Epithelial cell of proximal tubule (primary cell): ENCODE data around the gene SLC35D3. TPM values are rescaled to one million over a fixed set of nuclear protein-coding genes. Genes with fewer than 3 reads are reported as not detected.

Experiments
- DNase-seq: peaks from one replicate; pipeline ENCODE4 v3.0.0-alpha.2; 2011; ENCODE audit warnings: low read depth
- H3K4me3 ChIP-seq: 2 replicates; pipeline ENCODE4 v1.5.1; 2011; ENCODE audit warnings: low read depth, mild to moderate bottlenecking, low read length
- total RNA-seq: library from RNA; depleted of rRNA; stranded (reverse); fragments of >200 nt; gene quantifications from 2 replicates; pipeline ENCODE4 v1.2.3, GENCODE V29; 2015
- TF ChIP-seq, protein P1 (sequence below): conservative IDR thresholded peaks from 2 replicates; pipeline ENCODE4 v1.5.1; 2012; ENCODE audit warnings: low read depth, mild to moderate bottlenecking, low read length

The SLC35D3 gene
- total RNA-seq, 1 donor from 2014 or later, result not detected

DNA sequence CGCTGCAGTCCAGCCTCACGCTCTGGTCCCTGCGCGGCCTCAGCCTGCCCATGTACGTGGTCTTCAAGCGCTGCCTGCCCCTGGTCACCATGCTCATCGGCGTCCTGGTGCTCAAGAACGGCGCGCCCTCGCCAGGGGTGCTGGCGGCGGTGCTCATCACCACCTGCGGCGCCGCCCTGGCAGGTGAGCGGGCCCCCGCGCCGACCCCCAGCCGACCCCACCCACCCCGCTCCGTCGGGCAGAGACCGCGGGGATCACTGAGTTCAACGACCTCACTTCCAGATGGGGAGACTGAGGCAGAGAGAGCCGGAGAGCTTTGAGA is 545 bp downstream of the SLC35D3 start:
- TF ChIP-seq, protein P1, sequence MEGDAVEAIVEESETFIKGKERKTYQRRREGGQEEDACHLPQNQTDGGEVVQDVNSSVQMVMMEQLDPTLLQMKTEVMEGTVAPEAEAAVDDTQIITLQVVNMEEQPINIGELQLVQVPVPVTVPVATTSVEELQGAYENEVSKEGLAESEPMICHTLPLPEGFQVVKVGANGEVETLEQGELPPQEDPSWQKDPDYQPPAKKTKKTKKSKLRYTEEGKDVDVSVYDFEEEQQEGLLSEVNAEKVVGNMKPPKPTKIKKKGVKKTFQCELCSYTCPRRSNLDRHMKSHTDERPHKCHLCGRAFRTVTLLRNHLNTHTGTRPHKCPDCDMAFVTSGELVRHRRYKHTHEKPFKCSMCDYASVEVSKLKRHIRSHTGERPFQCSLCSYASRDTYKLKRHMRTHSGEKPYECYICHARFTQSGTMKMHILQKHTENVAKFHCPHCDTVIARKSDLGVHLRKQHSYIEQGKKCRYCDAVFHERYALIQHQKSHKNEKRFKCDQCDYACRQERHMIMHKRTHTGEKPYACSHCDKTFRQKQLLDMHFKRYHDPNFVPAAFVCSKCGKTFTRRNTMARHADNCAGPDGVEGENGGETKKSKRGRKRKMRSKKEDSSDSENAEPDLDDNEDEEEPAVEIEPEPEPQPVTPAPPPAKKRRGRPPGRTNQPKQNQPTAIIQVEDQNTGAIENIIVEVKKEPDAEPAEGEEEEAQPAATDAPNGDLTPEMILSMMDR, result no peak
- no peak for DNase-seq
- H3K4me3 ChIP-seq, result peak overlapping the region; percentile 49

DNA sequence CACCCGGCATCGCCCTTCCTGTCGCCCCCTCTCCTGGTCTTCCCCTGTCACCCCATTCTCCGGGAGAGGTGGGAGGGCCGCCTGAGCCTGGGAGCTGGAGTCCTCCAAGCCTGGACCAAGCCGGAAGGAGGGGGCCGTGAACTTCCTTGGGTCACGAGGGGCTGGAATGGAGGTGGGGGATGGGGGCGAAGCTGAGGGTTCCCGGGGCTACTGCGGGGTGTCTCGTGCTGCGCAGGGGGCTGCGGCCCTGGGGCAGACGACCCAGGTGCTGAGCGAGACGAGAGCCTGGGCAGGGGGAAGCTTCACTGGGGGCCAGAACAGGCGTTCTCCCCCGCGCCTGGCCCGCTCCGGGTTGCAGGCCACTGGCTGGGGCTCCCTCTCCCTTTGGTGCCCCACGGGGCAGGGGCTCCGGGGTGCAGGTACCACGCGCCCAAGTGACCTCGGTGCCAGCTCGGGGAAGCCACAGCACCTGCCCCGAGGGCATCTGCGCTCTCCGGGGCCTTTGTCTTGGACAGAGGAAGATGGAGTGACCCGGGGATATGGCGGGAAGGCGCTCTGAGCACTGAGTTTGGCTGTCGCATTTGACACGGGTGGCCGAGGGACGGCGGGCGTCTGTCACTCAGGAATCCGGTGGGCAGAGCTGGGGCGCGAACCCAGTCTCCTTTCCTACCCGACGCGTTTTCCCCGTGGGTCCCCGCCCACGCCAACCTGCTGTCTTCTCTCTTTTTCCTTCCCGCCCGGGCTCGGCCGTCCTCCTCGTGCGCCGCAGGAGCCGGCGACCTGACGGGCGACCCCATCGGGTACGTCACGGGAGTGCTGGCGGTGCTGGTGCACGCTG is 1.2 kb downstream of the SLC35D3 start:
- no peak overlapping the region for H3K4me3 ChIP-seq
- TF ChIP-seq, protein P1, result no peak

DNA sequence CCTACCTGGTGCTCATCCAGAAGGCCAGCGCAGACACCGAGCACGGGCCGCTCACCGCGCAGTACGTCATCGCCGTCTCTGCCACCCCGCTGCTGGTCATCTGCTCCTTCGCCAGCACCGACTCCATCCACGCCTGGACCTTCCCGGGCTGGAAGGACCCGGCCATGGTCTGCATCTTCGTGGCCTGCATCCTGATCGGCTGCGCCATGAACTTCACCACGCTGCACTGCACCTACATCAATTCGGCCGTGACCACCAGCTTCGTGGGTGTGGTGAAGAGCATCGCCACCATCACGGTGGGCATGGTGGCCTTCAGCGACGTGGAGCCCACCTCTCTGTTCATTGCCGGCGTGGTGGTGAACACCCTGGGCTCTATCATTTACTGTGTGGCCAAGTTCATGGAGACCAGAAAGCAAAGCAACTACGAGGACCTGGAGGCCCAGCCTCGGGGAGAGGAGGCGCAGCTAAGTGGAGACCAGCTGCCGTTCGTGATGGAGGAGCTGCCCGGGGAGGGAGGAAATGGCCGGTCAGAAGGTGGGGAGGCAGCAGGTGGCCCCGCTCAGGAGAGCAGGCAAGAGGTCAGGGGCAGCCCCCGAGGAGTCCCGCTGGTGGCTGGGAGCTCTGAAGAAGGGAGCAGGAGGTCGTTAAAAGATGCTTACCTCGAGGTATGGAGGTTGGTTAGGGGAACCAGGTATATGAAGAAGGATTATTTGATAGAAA is 2.0 kb downstream of the SLC35D3 start:
- H3K4me3 ChIP-seq, result no peak overlapping the region
- no peak for DNase-seq
- TF ChIP-seq, protein P1, result no peak

More for the DNA sequence above, 1.2 kb downstream of the SLC35D3 start:
- no peak for DNase-seq

DNA sequence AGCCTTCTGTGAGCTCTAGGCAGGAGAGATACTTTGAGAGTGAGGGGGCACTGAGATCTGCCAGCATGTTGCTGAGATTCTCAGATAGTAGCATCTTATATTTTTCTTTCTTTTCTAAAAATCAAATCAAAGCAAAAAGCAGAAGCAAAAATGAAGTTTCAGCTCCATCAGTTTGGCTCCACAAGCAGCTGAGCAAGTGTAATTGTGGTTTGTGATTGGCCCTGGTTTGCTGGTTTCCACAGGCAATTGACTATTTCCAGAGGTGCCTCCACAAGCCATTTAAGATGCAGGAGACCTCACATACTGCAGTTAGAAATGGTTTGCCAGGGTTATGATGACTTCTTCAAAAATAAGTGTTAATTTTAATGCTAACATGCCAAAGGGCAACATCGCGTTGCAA is 4.3 kb downstream of the SLC35D3 start:
- DNase-seq, result no peak
- H3K4me3 ChIP-seq, result no peak overlapping the region
- TF ChIP-seq, protein P1, result no peak

DNA sequence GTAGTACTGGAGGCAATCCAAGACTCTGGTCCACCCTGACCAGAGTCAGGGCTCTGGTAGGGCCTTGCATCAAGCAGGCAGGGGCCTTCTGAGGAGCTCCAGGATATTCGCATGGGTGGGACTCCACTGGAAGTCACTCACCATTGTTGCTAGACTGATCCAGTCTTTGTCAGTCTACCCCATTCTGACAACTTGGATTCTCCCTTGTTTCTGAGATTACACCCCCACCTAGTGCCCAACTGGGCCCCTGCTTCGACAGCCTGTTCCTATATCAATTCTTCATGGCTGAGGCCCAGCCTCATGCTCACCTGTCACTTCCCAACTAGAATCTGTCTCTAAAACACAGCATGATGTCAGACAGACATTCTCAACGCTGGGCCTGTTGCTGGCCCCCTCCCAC is 5.2 kb downstream of the SLC35D3 start:
- DNase-seq, result no peak
- no peak overlapping the region for H3K4me3 ChIP-seq
- TF ChIP-seq, protein P1, result peak; percentile 40

DNA sequence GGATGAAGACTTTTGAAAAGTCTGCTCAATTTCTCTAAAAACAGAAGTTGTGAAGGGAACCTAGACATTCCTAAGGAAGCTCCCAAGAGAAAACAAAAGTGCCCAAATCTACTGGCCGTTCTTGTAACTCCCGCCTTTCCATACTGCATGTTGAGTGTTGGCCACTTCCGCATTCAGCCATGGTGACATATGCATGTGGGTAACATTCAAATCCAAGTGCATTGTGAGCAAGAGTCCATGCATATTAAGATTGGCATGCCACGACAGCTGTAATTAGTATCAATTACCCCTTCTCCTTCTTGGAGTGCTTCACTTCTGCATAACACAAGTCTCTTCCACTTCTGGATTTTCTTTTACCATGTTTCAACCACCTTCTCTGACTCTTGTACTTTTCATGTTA is 8.4 kb downstream of the SLC35D3 start:
- DNase-seq, result no peak
- TF ChIP-seq, protein P1, result no peak
- H3K4me3 ChIP-seq, result no peak overlapping the region
